Esophagus (tissue), 2 donors: ENCODE measurements around the gene LZTS3. TPM values are rescaled to one million over a fixed set of nuclear protein-coding genes. Genes with fewer than 3 reads are reported as not detected.

Experiments
- H3K27ac ChIP-seq, 2 donors: one replicate each; pipeline ENCODE4 v1.5.1; 2013; ENCODE audit warnings: low read depth in 2 of 2, mild to moderate bottlenecking in 2 of 2, inconsistent platforms in 1 of 2, low read length in 1 of 2, moderate library complexity in 1 of 2
- H3K27me3 ChIP-seq, 2 donors: one replicate each; pipeline ENCODE4 v1.6.1; 2013; ENCODE audit warnings: low read length in 2 of 2, control low read depth in 1 of 2, mild to moderate bottlenecking in 1 of 2; ENCODE audit not compliant: insufficient read depth in 2 of 2, control insufficient read depth in 1 of 2
- H3K36me3 ChIP-seq, 2 donors: one replicate each; pipeline ENCODE4 v1.6.1; 2013; ENCODE audit warnings: low read length in 1 of 2; ENCODE audit not compliant: control insufficient read depth in 2 of 2, insufficient read depth in 2 of 2
- H3K4me1 ChIP-seq, 2 donors: one replicate each; pipeline ENCODE4 v1.6.1; 2013; ENCODE audit warnings: low read length in 1 of 2; ENCODE audit not compliant: control insufficient read depth in 2 of 2, insufficient read depth in 2 of 2
- H3K4me3 ChIP-seq, 2 donors: one replicate each; pipeline ENCODE4 v1.5.1; 2013; ENCODE audit warnings: low read length in 2 of 2, mild to moderate bottlenecking in 2 of 2, low read depth in 1 of 2, moderate library complexity in 1 of 2
- H3K9me3 ChIP-seq, 2 donors: one replicate each; pipeline ENCODE4 v1.6.1; 2013; ENCODE audit warnings: mild to moderate bottlenecking in 2 of 2, low read depth in 1 of 2, low read length in 1 of 2, moderate library complexity in 1 of 2; ENCODE audit not compliant: control insufficient read depth in 2 of 2, insufficient read depth in 1 of 2
- WGBS, 2 donors: extraction: QIAGEN DNeasy Blood & Tissue Kit; methylation state at CpG; one replicate each; pipeline ENCODE4 v1.1.7; 2013; 5-methylcytosine and 5-hydroxymethylcytosine counted together
- polyA plus RNA-seq, 2 donors: library from polyadenylated mRNA; stranded (reverse); fragments of 200-250 nt; gene quantifications; one replicate each; pipeline ENCODE4 v1.2.3, GENCODE V29; 2013
- donor health status: healthy with polysubstance abuse.
- donor health status: Bipolar disorder and iron deficiency.

The LZTS3 gene
- polyA plus RNA-seq, 2 donors = 1.8 TPM

- H3K36me3 ChIP-seq = peaks cover 0 to 9% of the 10 kb centered on the region in 2 donors
- WGBS, 2 donors = 52 to 53% methylated on average over 30 of the region's 30 CpGs
Measured at GRCh38 chr20:3115190-3116107, 57.9 kb downstream of the LZTS3 start.

More at GRCh38 chr20:3115190-3116107, 57.9 kb downstream of the LZTS3 start:
- H3K9me3 ChIP-seq = peaks cover 0 to 2% of the 10 kb centered on the region in 2 donors
- H3K27me3 ChIP-seq = no peaks in the 10 kb centered on the region
- H3K4me3 ChIP-seq = no peak overlapping the region
- H3K4me1 ChIP-seq = no peaks in the 10 kb centered on the region
- H3K27ac ChIP-seq = no peak overlapping the region

Other genes with a start within 250 kb of the LZTS3 start
- under 1 TPM in 1 of 2 donors, not detected in 1; 0.24 TPM for gene GNRH2, start 129.9 kb downstream of the LZTS3 start, polyA plus RNA-seq
- gene MRPS26, start 127.5 kb downstream of the LZTS3 start, polyA plus RNA-seq = 10 to 100 TPM; 57.2 to 67.1 TPM
- under 1 TPM in 1 of 2 donors, not detected in 1; 0.13 TPM for gene OXT, start 101.9 kb downstream of the LZTS3 start, polyA plus RNA-seq
- not detected for gene AVP, start 88.8 kb downstream of the LZTS3 start, polyA plus RNA-seq
- gene FASTKD5, start 13.7 kb downstream of the LZTS3 start, polyA plus RNA-seq = 1 to 10 TPM; 6.6 to 9.7 TPM
- gene UBOX5, start 13.7 kb downstream of the LZTS3 start, polyA plus RNA-seq = 1 to 10 TPM; 2.9 to 3.0 TPM
- 10 to 100 TPM; 24.0 to 45.8 TPM for gene DDRGK1, start 31.1 kb upstream of the LZTS3 start, polyA plus RNA-seq
- gene ITPA, start 35.9 kb upstream of the LZTS3 start, polyA plus RNA-seq = 10 to 100 TPM; 55.8 to 73.5 TPM
- gene SLC4A11, start 65.6 kb upstream of the LZTS3 start, polyA plus RNA-seq = 10 to 100 TPM; 11.5 to 19.8 TPM
- gene DNAAF9, start 234.1 kb upstream of the LZTS3 start, polyA plus RNA-seq = 1 to 10 TPM; 3.6 TPM